K562 (cell line): ENCODE data around the gene LUC7L. TPM values are rescaled to one million over a fixed set of nuclear protein-coding genes. Genes with fewer than 3 reads are reported as not detected.

Source experiments
- ATAC-seq: fragments of 200-7000 bp; cut with Tn5 transposase; 3 replicates; pipeline ENCODE4 v1.9.1; 2020; ENCODE audit warnings: moderate library complexity
- BruUV-seq: library from RNA; stranded (reverse); fragments of 400-500 nt; replicated peaks from 2 replicates; lab custom pipeline; 2021; lab: Mats Ljungman, UMichigan
- CTCF ChIA-PET: fragments of 300-600 bp; formaldehyde crosslinking; extraction: SDS; loops from one replicate; lab custom pipeline; 2021; ENCODE audit warnings: low intra/inter-chr PET ratio; lab: Yijun Ruan, JAX
- POLR2A ChIA-PET: fragments of 300-600, 350-650 bp; sonication (Branson Sonifier 250); formaldehyde crosslinking; extraction: SDS; loops from one replicate; lab custom pipeline; 2021; ENCODE audit warnings: antibody characterized with exemption, inconsistent platforms; lab: Yijun Ruan, JAX
- DNase-seq, 4 experiments: peaks; one replicate each; pipeline versions ENCODE4 v3.0.0 to v3.0.0-alpha.2; 2011 to 2018; ENCODE audit warnings: low spot score in 3 of 4, mixed read lengths in 3 of 4; ENCODE audit errors: extremely low read depth in 1 of 4
- FAIRE-seq: peaks from 2 replicates; lab custom pipeline; 2011; peaks lifted over from hg19 to GRCh38; lab: Jason Lieb, UNC
- H2AFZ ChIP-seq: 2 replicates; pipeline ENCODE4 v1.6.0; 2011; ENCODE audit warnings: low read depth, low read length, control low read depth, inconsistent platforms
- H3K27ac ChIP-seq: fragments of 200-600 bp; 3 replicates; pipeline ENCODE4 v1.8.0; 2011; ENCODE audit warnings: low read depth, mild to moderate bottlenecking, control low read depth, inconsistent platforms, low read length, moderate library complexity, mixed read lengths; ENCODE audit errors: extremely low read depth
- H3K27me3 ChIP-seq, 2 experiments: fragments of 300-600 bp in 1 of 2; 2 replicates in 1 of 2; 3 replicates in 1 of 2; pipeline versions ENCODE4 v1.6.0 to v1.8.0; 2011; ENCODE audit warnings: inconsistent platforms in 2 of 2, low read length in 2 of 2, mild to moderate bottlenecking in 1 of 2, mixed read lengths in 1 of 2, moderate library complexity in 1 of 2; ENCODE audit not compliant: control insufficient read depth in 2 of 2, insufficient read depth in 2 of 2
- H3K36me3 ChIP-seq: fragments of 300-600 bp; 3 replicates; pipeline ENCODE4 v1.8.0; 2011; ENCODE audit warnings: mild to moderate bottlenecking, low read length, inconsistent platforms; ENCODE audit not compliant: control insufficient read depth, insufficient read depth
- H3K4me1 ChIP-seq, 2 experiments: fragments of 200-600 bp in 1 of 2; replicated peaks in 1 of 2; 2 replicates in 1 of 2; 3 replicates in 1 of 2; pipeline versions ENCODE4 v1.5.1 to v1.8.0; 2011; ENCODE audit warnings: inconsistent platforms in 2 of 2, low read length in 2 of 2, mild to moderate bottlenecking in 1 of 2, mixed read lengths in 1 of 2, moderate library complexity in 1 of 2; ENCODE audit not compliant: control insufficient read depth in 2 of 2, insufficient read depth in 2 of 2
- H3K4me2 ChIP-seq: 2 replicates; pipeline ENCODE4 v1.6.1; 2011; ENCODE audit warnings: low read length, control low read depth, inconsistent platforms, mixed read lengths; ENCODE audit not compliant: insufficient read depth
- H3K4me3 ChIP-seq: fragments of 200-600 bp; sonication (generic), shearing (Covaris generic); 2 replicates; pipeline ENCODE4 v1.5.1; 2016; ENCODE audit warnings: control low read depth, inconsistent platforms
- H3K79me2 ChIP-seq: fragments of 200-600 bp; 3 replicates; pipeline ENCODE4 v1.8.0; 2011; ENCODE audit warnings: low read length, inconsistent platforms; ENCODE audit not compliant: control insufficient read depth, insufficient read depth
- H3K9ac ChIP-seq, 2 experiments: 2 replicates each; pipeline versions ENCODE4 v1.6.0 to v1.6.1; 2011; ENCODE audit warnings: low read depth in 2 of 2, low read length in 2 of 2, control low read depth in 1 of 2, inconsistent platforms in 1 of 2, mild to moderate bottlenecking in 1 of 2, mixed read lengths in 1 of 2; ENCODE audit not compliant: insufficient read depth in 1 of 2
- H3K9me1 ChIP-seq: one replicate; pipeline ENCODE4 v1.6.0; 2011; ENCODE audit warnings: inconsistent platforms, mild to moderate bottlenecking, low read length, moderate library complexity; ENCODE audit not compliant: control insufficient read depth, insufficient read depth
- H3K9me3 ChIP-seq: replicated peaks from 2 replicates; pipeline ENCODE4 v1.5.1; 2011; ENCODE audit warnings: low read depth, low read length, inconsistent platforms; ENCODE audit not compliant: control insufficient read depth, insufficient read depth
- H4K20me1 ChIP-seq: replicated peaks from 2 replicates; pipeline ENCODE4 v1.6.1; 2011; ENCODE audit warnings: low read length, inconsistent platforms, mixed read lengths; ENCODE audit not compliant: control insufficient read depth, insufficient read depth
- CBFB ChIP-seq: sonication (generic); formaldehyde crosslinking; IDR thresholded peaks from 2 replicates; pipeline ENCODE4 v1.4.0; 2020; ENCODE audit warnings: mild to moderate bottlenecking, missing genetic modification reagents
- MYNN ChIP-seq, 2 experiments: sonication (generic); formaldehyde crosslinking in 1 of 2; IDR thresholded peaks; 2 replicates each; pipeline versions ENCODE4 v1.5.0 to v1.6.1; 2016 to 2020; ENCODE audit warnings: antibody characterized with exemption in 1 of 2, missing genetic modification reagents in 1 of 2
- POLR2A ChIP-seq: fragments of 450-650 bp; conservative IDR thresholded peaks from 2 replicates; pipeline ENCODE4 v1.6.1; 2016
- POLR2AphosphoS5 ChIP-seq: IDR thresholded peaks from 2 replicates; pipeline ENCODE4 v1.6.1; 2011; ENCODE audit warnings: mild to moderate bottlenecking, low read depth, low read length, moderate library complexity; ENCODE audit not compliant: control insufficient read depth, insufficient read depth
- POLR2G ChIP-seq: fragments of 200-400 bp; formaldehyde crosslinking; IDR thresholded peaks from 2 replicates; pipeline ENCODE4 v1.6.1; 2017; ENCODE audit warnings: low read depth, mild to moderate bottlenecking, antibody characterized with exemption, low read length, moderate library complexity
- ZNF408 ChIP-seq: fragments of 250-450 bp; sonication (Bioruptor Pico); IDR thresholded peaks from 2 replicates; pipeline ENCODE4 v1.4.0; 2020; ENCODE audit warnings: low read depth, mild to moderate bottlenecking, moderate library complexity
- ZNF41 ChIP-seq: fragments of 250-450 bp; sonication (Bioruptor Pico); conservative IDR thresholded peaks from 2 replicates; pipeline ENCODE4 v1.4.0; 2020; ENCODE audit warnings: mild to moderate bottlenecking
- WGBS: fragments of 100-300 bp; shearing (Covaris generic); methylation state at CpG from one replicate; pipeline ENCODE4 v1.1.6; 2016; ENCODE audit warnings: low coverage, mixed read lengths; ENCODE audit not compliant: insufficient coverage; ENCODE audit errors: missing lambda C conversion rate; 5-methylcytosine and 5-hydroxymethylcytosine counted together
- in situ Hi-C: fragments of 300-500 bp; cut with MboI; formaldehyde crosslinking; loops from 4 replicates; pipeline ENCODE4 v1.15.0; 2018; ENCODE audit warnings: inconsistent platforms, mixed read lengths
- intact Hi-C: fragments of 100-400 bp; cut with micrococcal nuclease; formaldehyde crosslinking; loops from 2 replicates; pipeline ENCODE4 v1.14.2; 2022
- polyA plus RNA-seq, 8 experiments: library from polyadenylated mRNA; depleted of rRNA in 4 of 8; stranded (reverse) in 5 of 8; unstranded in 3 of 8; fragments of >200 nt; fragmentation: Nextera tagmentation in 2 of 8; fragmentation: Illumina TruSeq in 1 of 8; extraction: Ambion mirVana in 2 of 8; extraction: Trizol in 1 of 8; gene quantifications; 2 replicates each; pipeline versions ENCODE4 v1.2.1 to v1.2.3, GENCODE V29; 2011 to 2014; ENCODE audit warnings: inconsistent platforms in 1 of 8, missing spikeins in 1 of 8
- total RNA-seq, 7 experiments: library from RNA; depleted of rRNA in 6 of 7; stranded (reverse); fragments of >200 nt in 6 of 7; fragmentation: Illumina TruSeq in 2 of 7; extraction: Trizol in 2 of 7; gene quantifications; 2 replicates each; pipeline versions ENCODE4 v1.2.1 to v1.2.3, GENCODE V29; 2011 to 2021; ENCODE audit warnings: low replicate concordance in 1 of 7

LUC7L gene
- total and polyA plus RNA-seq, 9 of the 15 experiments (the other 6 are each of a cell fraction or from before 2014, with no cell fraction given): 1.7 to 93.3 (median 59.5) TPM

- Histone ChIP-seq H3K9me3 (peaks cover 2% of the 10 kb centered on the region; the same call in 1 of the 2 replicates), H3K4me1 (peaks cover 0 to 24% of the 10 kb centered on the region in 2 experiments; a peak in 2 of 5 replicates), H3K27ac (no peak overlapping the region), H3K4me2 (no peak overlapping the region), H2AFZ (no peak overlapping the region), H4K20me1 (0 out of 2 replicates have a peak, but pooled peaks cover 3% of the 10 kb centered on the region), H3K4me3 (no peak overlapping the region), H3K79me2 (no peaks in the 10 kb centered on the region), H3K36me3 (peaks cover 62% of the 10 kb centered on the region), H3K9me1 (no peaks in the 10 kb centered on the region), H3K27me3 (no peaks in the 10 kb centered on the region), H3K9ac (no peak overlapping the region)
- BruUV-seq: no TSS peak
- WGBS: 93% methylated on average over 8 of the region's 8 CpGs
- no peak for DNase-seq
- intact Hi-C loops: no loop called here
- TF ChIP-seq ZNF41 (CRISPR knock-in tag) (no peak), POLR2A (peak; percentile 53), CBFB (CRISPR knock-in tag) (no peak), MYNN (IDR thresholded peaks at IDR 0.05) (no peak), MYNN (CRISPR knock-in tag; IDR thresholded peaks at IDR 0.05) (no peak), ZNF408 (CRISPR knock-in tag) (no peak), POLR2AphosphoS5 (0 out of 2 replicates have a peak, but pooled peaks have one; percentile 20), POLR2G (peak; percentile 56; the same call in 1 of the 2 replicates)
- in situ Hi-C loops: no loop called here
- ATAC-seq: no peak
- CTCF ChIA-PET: no interaction called here
- FAIRE-seq: peak; percentile 37
- POLR2A ChIA-PET: no interaction called here
Measured at GRCh38 chr16:187330-187729, 41.9 kb downstream of the LUC7L start.
